Mononuclear cell (primary cell): ENCODE data around the gene KCNC3. TPM values are rescaled to one million over a fixed set of nuclear protein-coding genes. Genes with fewer than 3 reads are reported as not detected.
A peak's percentile ranks its signal among the peaks of the same experiment; 100 is the strongest.
"Not testable (repeated sequence)": the region's sequence is repeated elsewhere in the genome, so short reads cannot be mapped to it uniquely, and the experiment has no call there.

ENCODE experiments used
- H3K27me3 ChIP-seq: 2 replicates; pipeline ENCODE4 v1.6.0; 2011; ENCODE audit warnings: low read length, control low read depth; ENCODE audit not compliant: insufficient read depth
- H3K4me1 ChIP-seq: 2 replicates; pipeline ENCODE4 v1.5.1; 2011; ENCODE audit warnings: mild to moderate bottlenecking, low read length, control low read depth; ENCODE audit not compliant: insufficient read depth
- H3K4me3 ChIP-seq: 2 replicates; pipeline ENCODE4 v1.5.1; 2011; ENCODE audit warnings: mild to moderate bottlenecking, low read length, moderate library complexity
- H3K9me3 ChIP-seq: 2 replicates; pipeline ENCODE4 v1.5.1; 2011; ENCODE audit warnings: low read depth, mild to moderate bottlenecking, control low read depth, low read length
- total RNA-seq: library from RNA; depleted of rRNA; stranded (reverse); fragments of >200 nt; gene quantifications from one replicate; pipeline ENCODE4 v1.2.3, GENCODE V29; 2012

The KCNC3 gene
- total RNA-seq, 1 donor: 2.1 TPM

- Histone ChIP-seq H3K4me1 (peaks cover 77% of the 10 kb centered on the region), H3K4me3 (peak overlapping the region; percentile 46), H3K9me3 (no peaks in the 10 kb centered on the region), H3K27me3 (peaks cover 14% of the 10 kb centered on the region)
These were observed 4.8 kb upstream of the KCNC3 start for GRCh38 chr19:50333737-50334617.

DNA sequence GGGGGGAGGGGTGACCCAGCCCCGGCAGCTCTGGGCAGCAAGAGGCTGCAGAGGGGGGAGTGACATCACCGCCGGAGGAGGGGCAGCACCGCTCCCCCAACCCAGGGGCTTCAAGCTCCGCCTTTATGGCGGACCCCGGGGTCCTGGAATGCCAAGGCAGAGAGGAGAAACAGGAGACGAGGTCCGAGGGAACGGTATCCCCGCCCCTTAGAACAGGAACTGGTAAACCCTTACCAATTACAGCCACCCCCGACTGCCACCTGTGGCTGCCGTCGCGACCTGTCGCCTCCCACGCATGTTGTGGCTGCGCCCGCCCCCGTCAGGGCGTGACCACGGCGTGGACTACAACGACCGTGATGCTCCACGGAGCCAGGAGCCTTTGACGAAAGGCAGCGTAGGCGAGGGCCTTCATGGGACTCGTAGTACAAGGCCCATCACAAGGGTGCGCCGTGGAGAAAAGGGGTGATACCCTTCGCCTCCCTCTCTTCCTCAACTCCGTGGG lies 4.1 kb upstream of the KCNC3 start:
- Histone ChIP-seq H3K4me1 (peaks cover 76% of the 10 kb centered on the region), H3K9me3 (no peaks in the 10 kb centered on the region), H3K4me3 (peak overlapping the region; percentile 46), H3K27me3 (peaks cover 14% of the 10 kb centered on the region)

DNA sequence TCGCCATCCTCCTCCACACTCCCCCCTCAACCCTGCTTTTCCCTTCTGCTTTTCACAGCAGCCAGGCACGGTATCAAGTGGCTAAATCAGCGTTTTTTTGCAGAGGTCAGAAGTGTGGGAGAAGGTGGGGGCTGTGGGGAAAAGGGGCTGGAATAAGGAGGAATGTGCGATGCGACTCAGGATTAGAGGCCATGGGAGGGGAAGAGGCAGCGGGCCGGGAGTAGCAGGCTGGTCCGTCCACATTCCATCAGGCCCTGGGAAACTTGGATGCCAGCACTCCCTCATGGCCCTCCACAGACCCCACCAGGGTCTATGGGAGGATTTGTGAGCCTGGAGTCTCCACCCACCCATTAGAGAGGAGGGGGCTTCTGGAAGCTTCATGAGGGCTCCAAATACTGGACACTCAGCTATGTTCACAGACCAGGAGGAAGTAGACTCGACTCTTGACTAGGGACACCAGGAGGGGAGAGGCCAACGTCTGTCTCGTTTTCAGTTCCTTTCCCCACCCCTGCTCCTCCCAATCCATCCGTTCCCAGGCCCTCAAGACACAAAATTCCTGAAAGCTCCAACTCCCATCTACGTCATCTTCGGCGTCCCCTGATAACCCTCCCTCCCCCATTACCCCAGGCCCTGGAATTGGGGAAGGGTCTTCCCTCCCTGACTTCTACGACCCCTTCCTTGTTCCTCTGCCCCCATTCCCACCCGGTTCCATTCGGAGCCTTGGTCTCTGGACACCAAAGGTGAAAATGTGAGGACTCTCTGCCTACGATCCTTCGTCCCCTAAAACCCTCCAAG lies 3.3 kb upstream of the KCNC3 start:
- Histone ChIP-seq H3K4me3 (peak overlapping the region; percentile 18), H3K27me3 (peaks cover 17% of the 10 kb centered on the region), H3K9me3 (no peaks in the 10 kb centered on the region), H3K4me1 (peaks cover 77% of the 10 kb centered on the region)

- H3K27me3 ChIP-seq: peaks cover 22% of the 10 kb centered on the region
- H3K9me3 ChIP-seq: no peaks in the 10 kb centered on the region
- no peak overlapping the region for H3K4me3 ChIP-seq
- peaks cover 77% of the 10 kb centered on the region for H3K4me1 ChIP-seq
These were observed 2.7 kb upstream of the KCNC3 start for GRCh38 chr19:50331994-50332243.

- Histone ChIP-seq H3K9me3 (no peaks in the 10 kb centered on the region), H3K4me3 (peak overlapping the region; percentile 25), H3K27me3 (peaks cover 27% of the 10 kb centered on the region), H3K4me1 (peaks cover 77% of the 10 kb centered on the region)
These were observed 2.2 kb upstream of the KCNC3 start for GRCh38 chr19:50331221-50331993.

- H3K9me3 ChIP-seq: no peaks in the 10 kb centered on the region
- peaks cover 84% of the 10 kb centered on the region for H3K4me1 ChIP-seq
- peak overlapping the region; percentile 25 for H3K4me3 ChIP-seq
- peaks cover 34% of the 10 kb centered on the region for H3K27me3 ChIP-seq
These were observed 1.3 kb upstream of the KCNC3 start for GRCh38 chr19:50330365-50331078.

DNA sequence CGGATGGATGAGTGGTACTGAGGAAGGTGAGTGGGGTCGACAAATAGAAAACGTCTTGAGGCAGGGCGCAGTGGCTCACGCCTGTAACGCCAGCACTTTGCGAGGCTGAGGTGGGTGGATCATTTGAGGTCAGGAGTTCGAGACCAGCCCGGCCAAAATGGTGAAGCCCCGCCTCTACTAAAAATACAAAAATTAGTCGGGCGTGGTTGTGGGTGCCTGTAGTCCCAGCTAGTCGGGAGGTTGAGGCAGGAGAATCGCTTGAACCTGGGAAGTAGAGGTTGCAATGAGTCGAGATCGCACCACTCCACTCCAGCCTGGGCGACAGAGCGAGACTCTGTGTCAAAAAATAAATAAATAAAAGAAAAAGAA lies 733 bp upstream of the KCNC3 start:
- H3K4me3 ChIP-seq: not testable (repeated sequence)

DNA sequence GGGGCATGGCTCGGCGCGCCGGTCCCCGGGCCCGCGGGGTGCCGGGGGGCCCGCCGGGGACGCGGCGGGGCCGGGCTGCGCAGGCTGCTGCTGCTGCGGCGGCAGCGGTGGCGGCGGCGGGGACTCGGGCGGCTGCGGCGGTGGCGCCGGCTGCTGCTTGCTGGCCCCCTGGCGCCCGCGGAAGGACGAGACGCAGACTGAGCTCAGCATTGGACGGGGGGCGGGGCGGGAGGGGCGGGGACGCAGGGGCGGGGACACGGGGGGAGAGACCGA lies 368 bp downstream of the KCNC3 start:
- no peak overlapping the region for H3K4me3 ChIP-seq
- peaks cover 70% of the 10 kb centered on the region for H3K4me1 ChIP-seq
- no peaks in the 10 kb centered on the region for H3K9me3 ChIP-seq
- H3K27me3 ChIP-seq: peaks cover 34% of the 10 kb centered on the region

More for the DNA sequence above, 733 bp upstream of the KCNC3 start:
- H3K4me1 ChIP-seq: peaks cover 79% of the 10 kb centered on the region
- peaks cover 34% of the 10 kb centered on the region for H3K27me3 ChIP-seq
- not testable (repeated sequence) for H3K9me3 ChIP-seq

DNA sequence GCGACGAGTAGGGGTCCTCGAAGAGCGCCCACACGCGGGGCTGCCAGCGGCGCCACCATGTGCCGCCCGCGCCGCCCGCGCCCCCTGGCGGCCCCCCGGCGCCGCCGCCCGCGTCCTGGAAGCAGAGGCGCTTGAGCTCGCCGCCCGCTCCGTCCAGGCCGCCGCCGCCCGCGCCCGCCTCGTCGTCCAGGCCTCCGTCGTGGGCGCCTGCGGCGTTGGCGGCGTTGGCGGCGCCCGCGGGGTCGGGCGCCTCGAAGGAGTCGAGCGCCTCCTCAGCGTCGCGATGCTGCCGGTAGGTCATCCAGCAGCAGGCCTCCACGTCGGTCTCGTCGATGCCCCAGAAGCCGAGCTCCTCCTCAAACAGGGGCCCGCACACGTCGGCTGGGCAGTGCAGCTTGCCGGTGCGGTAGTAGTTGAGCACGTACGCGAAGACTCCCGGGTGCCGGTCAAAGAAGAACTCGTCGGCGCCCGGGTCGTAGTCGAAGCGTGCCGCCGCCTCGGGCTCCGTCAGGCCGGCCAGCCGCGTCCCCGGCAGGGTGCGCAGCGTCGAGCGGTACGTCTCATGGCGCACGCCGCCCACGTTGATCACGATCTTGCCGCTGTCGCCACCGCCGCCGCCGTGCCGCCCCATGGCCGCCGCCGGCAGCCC lies 829 bp downstream of the KCNC3 start:
- Histone ChIP-seq H3K4me1 (peaks cover 65% of the 10 kb centered on the region), H3K4me3 (peak overlapping the region; percentile 15), H3K27me3 (peaks cover 34% of the 10 kb centered on the region), H3K9me3 (no peaks in the 10 kb centered on the region)

DNA sequence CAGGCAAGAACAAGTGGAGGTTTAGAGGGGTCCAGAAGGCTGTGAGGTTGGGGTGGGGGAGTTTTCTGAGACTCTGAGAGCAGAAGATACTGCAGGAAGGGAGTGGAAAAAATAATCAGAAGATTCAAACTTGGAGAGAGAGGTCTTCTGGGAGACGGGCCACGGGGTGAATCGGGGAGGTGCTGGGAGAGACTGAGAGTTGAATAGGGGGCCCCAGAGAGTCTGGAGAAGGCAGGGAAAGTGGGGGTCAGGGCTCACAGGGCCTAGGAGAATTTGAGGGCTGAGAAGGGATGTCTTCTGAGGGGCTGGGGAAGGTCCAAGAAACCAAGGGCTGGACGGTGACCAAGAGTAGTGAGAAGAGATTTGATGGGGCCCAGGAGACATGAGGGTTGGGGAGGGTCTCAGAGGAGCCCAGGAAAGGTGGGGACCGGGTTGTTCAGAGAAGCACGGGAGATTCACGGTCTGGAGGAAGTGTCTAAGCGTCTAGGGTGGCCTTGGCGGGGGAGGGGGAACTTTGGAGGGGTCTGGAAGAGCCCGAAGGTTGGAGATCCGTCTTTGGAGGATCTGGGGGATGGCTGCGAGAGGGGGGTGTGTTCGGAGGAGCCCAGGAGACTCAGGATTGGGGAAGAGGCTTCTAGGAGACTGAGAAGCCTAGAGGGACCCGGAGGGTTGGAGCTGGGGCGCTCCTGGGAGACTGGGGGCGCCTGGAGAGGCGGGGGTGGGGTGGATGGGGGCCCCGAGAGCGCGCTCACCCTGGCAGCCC lies 1.5 kb downstream of the KCNC3 start:
- no peak overlapping the region for H3K4me3 ChIP-seq
- no peaks in the 10 kb centered on the region for H3K9me3 ChIP-seq
- H3K4me1 ChIP-seq: peaks cover 58% of the 10 kb centered on the region
- peaks cover 34% of the 10 kb centered on the region for H3K27me3 ChIP-seq

- Histone ChIP-seq H3K4me1 (peaks cover 52% of the 10 kb centered on the region), H3K9me3 (no peaks in the 10 kb centered on the region), H3K27me3 (peaks cover 34% of the 10 kb centered on the region), H3K4me3 (no peak overlapping the region)
These were observed 2.2 kb downstream of the KCNC3 start for GRCh38 chr19:50327013-50327412.

DNA sequence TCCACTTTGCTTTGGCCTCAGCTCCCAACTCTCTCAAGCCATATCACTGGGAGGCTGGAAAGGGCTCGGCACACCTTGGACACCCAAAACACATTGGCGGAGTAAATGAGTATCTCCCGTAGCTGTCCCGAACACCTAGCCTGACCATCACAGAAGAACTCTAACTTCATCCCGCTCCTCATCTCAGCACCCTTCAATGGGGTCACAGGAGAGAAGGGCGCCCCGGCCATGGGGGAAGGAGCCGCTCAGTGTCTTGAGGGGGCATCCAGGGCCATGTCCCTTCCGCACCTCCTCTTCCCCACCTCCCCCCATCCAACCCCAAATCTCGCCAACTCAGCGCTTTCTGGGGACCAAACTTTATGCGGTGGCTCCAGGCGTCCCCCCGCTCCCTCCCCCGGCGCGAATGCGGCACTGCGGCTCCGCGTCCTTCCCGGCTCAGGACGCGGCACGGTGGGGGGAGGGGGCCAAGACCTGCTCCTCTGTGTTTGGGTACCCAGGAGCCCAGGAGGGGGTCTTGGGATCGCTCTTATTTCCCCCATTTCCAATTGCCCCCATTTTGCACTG lies 3.0 kb downstream of the KCNC3 start:
- Histone ChIP-seq H3K9me3 (no peaks in the 10 kb centered on the region), H3K4me3 (no peak overlapping the region), H3K27me3 (peaks cover 34% of the 10 kb centered on the region), H3K4me1 (peaks cover 44% of the 10 kb centered on the region)

DNA sequence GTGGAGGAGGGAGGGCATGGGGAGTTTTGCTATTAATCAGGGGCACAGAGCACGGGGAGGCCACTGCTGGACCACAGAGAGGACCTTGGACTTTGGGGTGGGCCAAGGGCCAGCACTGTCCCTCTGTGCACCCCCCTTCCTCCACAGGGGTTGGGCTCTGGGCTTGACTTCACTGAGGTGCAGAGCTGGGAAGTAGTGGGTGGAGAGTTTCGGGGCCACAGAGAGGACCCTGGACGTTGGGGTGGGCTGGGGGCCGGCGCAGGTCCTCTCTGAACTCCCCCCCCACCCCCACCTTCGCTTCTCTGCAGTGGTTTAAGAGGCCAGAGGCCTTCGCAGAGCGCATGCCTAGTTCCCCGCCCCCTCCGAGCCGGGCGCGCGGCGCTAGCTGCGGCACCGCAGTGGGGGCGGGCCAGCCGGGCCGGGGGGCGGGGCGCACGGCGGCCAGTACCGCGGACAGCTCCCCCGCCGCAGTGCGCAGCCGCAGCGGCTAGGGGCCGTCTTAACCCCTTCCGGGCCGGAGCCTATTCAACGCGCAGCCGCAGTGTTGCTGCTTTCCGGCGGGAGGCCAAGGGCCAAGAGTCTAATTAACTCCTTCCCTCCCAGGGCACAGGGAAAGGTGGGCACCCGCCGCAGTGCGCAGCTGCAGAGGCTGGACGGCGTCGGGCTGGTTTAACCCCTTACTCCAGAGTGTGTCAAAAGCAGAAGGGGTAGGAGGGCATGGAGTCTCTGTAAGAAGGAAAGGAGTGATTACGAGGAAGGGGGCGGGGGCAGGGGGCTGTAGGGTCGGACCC lies 3.7 kb downstream of the KCNC3 start:
- peaks cover 40% of the 10 kb centered on the region for H3K4me1 ChIP-seq
- H3K9me3 ChIP-seq: no peaks in the 10 kb centered on the region
- H3K4me3 ChIP-seq: no peak overlapping the region
- H3K27me3 ChIP-seq: peaks cover 33% of the 10 kb centered on the region
